HFFc6 (cell line): Measurements from ENCODE around the gene TAPBP. TPM values are rescaled to one million over a fixed set of nuclear protein-coding genes. Genes with fewer than 3 reads are reported as not detected.
A peak's percentile ranks its signal among the peaks of the same experiment; 100 is the strongest.
"Not testable (repeated sequence)": the region's sequence is repeated elsewhere in the genome, so short reads cannot be mapped to it uniquely, and the experiment has no call there.

Experiments
- DNase-seq: peaks from one replicate; pipeline ENCODE4 v3.0.0-alpha.2; 2018
- H3K27ac Mint-ChIP-seq: 2 replicates; pipeline ENCODE4 v1.8.0; 2020; ENCODE audit warnings: mild to moderate bottlenecking, mixed read lengths
- H3K27me3 Mint-ChIP-seq: 2 replicates; pipeline ENCODE4 v1.8.0; 2021; ENCODE audit warnings: mild to moderate bottlenecking, moderate library complexity, mixed read lengths; ENCODE audit not compliant: insufficient read depth
- H3K36me3 Mint-ChIP-seq: 2 replicates; pipeline ENCODE4 v1.8.0; 2021; ENCODE audit warnings: low read depth, mixed read lengths
- H3K4me1 Mint-ChIP-seq: 2 replicates; pipeline ENCODE4 v1.8.0; 2020; ENCODE audit warnings: low read depth, mixed read lengths
- H3K4me3 Mint-ChIP-seq: 2 replicates; pipeline ENCODE4 v1.8.0; 2020; ENCODE audit warnings: mild to moderate bottlenecking, moderate library complexity, mixed read lengths
- H3K9me3 Mint-ChIP-seq: 2 replicates; pipeline ENCODE4 v1.8.0; 2020; ENCODE audit warnings: mild to moderate bottlenecking, mixed read lengths
- CTCF ChIP-seq: fragments of 200-600 bp; sonication (generic); IDR thresholded peaks from 2 replicates; pipeline ENCODE4 v1.5.0; 2021; ENCODE audit warnings: antibody characterized with exemption, mild to moderate bottlenecking
- total RNA-seq, 6 experiments: library from RNA; stranded (reverse); fragmentation: NEBNext Ultra II Directional; extraction: Animal tissue kit (Norgen Biotek cat#: 25700); gene quantifications; 2 replicates in 1 of 6; 3 replicates in 5 of 6; pipeline ENCODE4 v1.2.3, GENCODE V29; 2021

Gene TAPBP
- total RNA-seq, 6 experiments from 2014 or later: 88.7 to 118 (median 104) TPM

DNA sequence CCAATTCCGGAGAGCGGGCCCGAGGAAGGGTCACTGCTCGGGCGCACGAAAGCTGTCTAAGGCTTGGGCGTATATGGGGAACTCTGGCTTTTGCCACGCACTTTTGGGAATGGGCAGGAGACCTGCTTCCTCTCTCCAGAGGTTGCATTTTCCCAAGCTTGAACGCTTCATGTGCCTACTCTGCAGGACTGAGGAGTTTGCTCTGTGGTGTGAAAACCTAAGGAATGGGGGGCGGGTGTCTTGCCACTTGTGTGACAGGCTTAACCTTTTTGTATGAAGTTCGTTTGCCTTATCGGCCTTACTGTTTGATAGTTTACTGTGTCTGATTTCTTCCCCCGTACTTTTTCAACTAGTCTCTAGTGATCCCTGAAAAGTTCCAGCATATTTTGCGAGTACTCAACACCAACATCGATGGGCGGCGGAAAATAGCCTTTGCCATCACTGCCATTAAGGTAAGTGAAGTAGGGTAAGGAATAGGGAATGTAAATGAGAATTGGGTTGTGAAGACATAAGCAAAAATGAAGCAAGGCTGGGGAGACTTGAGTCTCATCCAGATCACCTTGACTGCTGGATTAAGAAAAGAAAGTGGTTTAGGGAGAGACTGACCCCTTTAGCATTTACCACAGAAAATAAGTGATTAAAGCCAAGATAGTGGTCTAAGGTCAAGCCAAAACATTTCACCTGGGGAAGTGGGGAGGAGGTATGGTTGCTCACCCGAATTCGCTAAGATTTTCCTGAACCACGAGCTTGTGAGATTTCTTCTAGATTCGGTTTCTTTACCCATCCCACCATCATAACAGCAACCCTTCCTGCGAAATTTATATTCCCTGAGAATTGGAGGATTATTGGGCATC, 41.4 kb downstream of the TAPBP start:
- Mint-ChIP-seq H3K4me1 (peaks cover 60% of the 10 kb centered on the region), H3K9me3 (peaks cover 14% of the 10 kb centered on the region), H3K27ac (peak overlapping the region; percentile 99), H3K4me3 (peak overlapping the region; percentile 97), H3K36me3 (peaks cover 64% of the 10 kb centered on the region), H3K27me3 (peaks cover 23% of the 10 kb centered on the region)
- DNase-seq: no peak
- no peak for TF ChIP-seq CTCF

DNA sequence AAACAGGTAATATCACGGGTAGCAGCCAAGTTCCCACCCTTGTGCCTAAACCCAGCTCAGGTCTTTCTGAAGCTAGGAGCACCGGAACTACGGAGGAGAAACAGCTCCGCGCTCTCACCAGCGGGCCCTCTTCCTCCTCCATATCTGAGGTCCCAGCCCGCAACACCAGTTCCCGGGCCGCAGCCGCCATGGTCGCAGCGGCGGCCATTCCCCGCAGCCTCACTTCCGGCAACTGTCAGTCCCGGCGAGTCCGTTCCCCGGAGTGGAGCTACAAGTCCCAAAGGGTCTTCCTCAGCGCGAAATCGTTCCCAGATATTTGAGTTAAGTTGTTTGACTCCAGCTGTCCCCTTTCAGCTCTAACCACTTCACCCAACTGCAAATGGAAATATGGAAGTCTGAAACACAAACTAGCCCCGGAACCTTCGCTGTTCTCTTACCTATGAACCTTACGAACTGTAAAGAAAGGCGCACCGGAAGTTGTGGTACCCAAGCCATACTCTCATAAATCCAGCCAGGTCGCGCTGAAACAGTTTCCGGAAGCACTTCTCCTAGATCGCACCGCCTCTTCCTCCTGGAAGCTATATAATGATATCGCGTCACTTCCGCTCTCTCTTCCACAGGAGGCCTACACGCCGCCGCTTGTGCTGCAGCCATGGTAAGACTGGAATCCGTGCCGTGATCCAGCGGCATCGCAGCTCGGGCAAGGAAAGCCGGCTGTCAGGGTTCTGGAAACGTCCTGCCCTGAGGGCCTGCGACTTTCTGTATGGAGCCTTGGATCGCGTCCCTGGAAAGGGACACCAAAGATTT, 42.2 kb downstream of the TAPBP start, which contains the start of the genes RPS18 and VPS52:
TSS of gene RPS18 (plus strand) at position 608 of the 807 bp plus-strand sequence. CDS start at position 653, 45 bp downstream.
TSS of gene VPS52 (minus strand) at position 409 of the 807 bp plus-strand sequence. CDS start at position 208, 201 bp downstream.
- peaks cover 58% of the 10 kb centered on the region for H3K4me1 Mint-ChIP-seq
- peak within 1 kb of the TSS; percentile 99 for H3K27ac Mint-ChIP-seq

GRCh38 chr6:33271117-33271467, 42.8 kb downstream of the TAPBP start:
- Mint-ChIP-seq H3K36me3 (peaks cover 70% of the 10 kb centered on the region), H3K9me3 (peaks cover 14% of the 10 kb centered on the region), H3K4me3 (peak overlapping the region; percentile 97), H3K27ac (peak overlapping the region; percentile 99), H3K27me3 (peaks cover 18% of the 10 kb centered on the region), H3K4me1 (peaks cover 52% of the 10 kb centered on the region)
- TF ChIP-seq CTCF: peak; percentile 44; the same call in 1 of the 2 replicates
- DNase-seq: no peak

More for the DNA sequence above, 42.2 kb downstream of the TAPBP start, which contains the start of the genes RPS18 and VPS52:
- Mint-ChIP-seq H3K9me3 (peaks cover 14% of the 10 kb centered on the region), H3K36me3 (peaks cover 70% of the 10 kb centered on the region), H3K4me3 (peak within 1 kb of the TSS; percentile 97), H3K27me3 (peaks cover 20% of the 10 kb centered on the region)
- TF ChIP-seq CTCF: no peak; the same call in none of the 2 replicates
- DNase-seq: peak; percentile 99

DNA sequence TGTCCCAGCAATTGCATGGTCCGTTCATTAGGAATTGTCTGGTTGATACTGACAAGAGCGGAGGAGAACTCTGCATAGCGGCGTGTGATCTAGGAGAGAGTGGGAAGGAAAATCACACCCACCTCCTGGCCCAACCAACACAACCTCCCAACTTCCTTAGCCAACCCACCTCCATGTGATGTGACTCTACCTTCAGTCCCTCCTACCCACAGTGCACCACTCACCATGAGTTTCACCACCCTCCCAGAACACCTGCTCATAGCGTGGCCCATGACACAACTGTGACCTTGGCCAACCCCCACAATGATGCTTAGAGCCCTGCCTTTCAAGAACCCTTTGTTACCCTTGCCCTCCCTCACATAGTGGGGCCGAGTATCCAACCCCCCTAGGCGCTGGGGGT, 49.9 kb downstream of the TAPBP start:
- Mint-ChIP-seq H3K27ac (no peak overlapping the region), H3K9me3 (no peaks in the 10 kb centered on the region), H3K4me1 (peaks cover 17% of the 10 kb centered on the region), H3K4me3 (no peak overlapping the region), H3K36me3 (peaks cover 51% of the 10 kb centered on the region), H3K27me3 (no peaks in the 10 kb centered on the region; the same call in 1 of the 2 replicates)
- no peak for TF ChIP-seq CTCF
- no peak for DNase-seq

DNA sequence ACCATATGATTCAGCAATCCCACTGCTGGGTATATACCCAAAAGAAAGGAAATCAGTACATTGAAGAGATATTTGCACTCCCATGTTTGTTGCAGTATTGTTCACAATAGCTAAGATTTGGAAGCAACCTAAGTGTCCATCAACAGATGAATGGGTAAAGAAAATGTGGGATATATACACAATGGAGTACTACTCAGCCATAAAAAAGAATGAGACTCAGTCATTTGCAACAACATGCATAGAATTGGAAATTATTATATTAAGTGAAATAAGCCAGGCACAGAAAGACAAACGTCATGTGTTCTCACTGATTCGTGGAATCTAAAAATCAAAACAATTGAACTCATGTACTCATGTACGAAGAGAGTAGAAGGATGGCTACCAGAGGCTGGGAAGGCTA, 51.4 kb downstream of the TAPBP start:
- peaks cover 46% of the 10 kb centered on the region for H3K36me3 Mint-ChIP-seq
- not testable (repeated sequence) for H3K27ac Mint-ChIP-seq, DNase-seq, H3K27me3 Mint-ChIP-seq, H3K9me3 Mint-ChIP-seq, H3K4me3 Mint-ChIP-seq
- H3K4me1 Mint-ChIP-seq: peaks cover 17% of the 10 kb centered on the region
